Measurements from ENCODE around the gene VPS26C. TPM values are rescaled to one million over a fixed set of nuclear protein-coding genes. Genes with fewer than 3 reads are reported as not detected.

Gene VPS26C
- total RNA-seq, 1 donor from 2014 or later: 54.2 TPM

DNA sequence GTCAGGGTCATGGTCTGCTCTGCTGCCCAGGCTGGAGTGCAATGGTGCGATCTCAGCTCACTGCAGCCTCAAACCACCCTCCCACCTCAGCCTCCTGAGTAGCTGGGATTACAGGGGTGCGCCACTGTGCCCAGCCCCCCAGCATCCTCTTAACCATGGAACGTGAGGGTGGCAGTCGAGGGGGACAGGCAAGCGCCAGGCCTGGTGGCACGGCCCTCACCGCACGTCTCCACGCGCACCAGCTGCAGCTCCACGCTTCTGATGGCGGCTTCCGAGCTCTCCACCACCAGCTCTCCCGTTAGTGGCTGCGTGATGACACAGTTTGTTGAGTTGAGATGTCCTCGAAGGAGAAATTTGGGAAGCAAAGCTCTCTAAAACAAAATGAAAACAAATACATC is 39.1 kb downstream of the VPS26C start:
- no peak for DNase-seq
- Histone ChIP-seq H3K4me3 (no peak overlapping the region), H3K4me1 (no peaks in the 10 kb centered on the region), H3K9me3 (replicated peaks) (no peaks in the 10 kb centered on the region), H3K27me3 (ENCODE audit: low read depth) (no peaks in the 10 kb centered on the region), H3K27ac (replicated peaks) (no peak overlapping the region), H3K36me3 (peaks cover 95% of the 10 kb centered on the region)
- TF ChIP-seq, protein P1, sequence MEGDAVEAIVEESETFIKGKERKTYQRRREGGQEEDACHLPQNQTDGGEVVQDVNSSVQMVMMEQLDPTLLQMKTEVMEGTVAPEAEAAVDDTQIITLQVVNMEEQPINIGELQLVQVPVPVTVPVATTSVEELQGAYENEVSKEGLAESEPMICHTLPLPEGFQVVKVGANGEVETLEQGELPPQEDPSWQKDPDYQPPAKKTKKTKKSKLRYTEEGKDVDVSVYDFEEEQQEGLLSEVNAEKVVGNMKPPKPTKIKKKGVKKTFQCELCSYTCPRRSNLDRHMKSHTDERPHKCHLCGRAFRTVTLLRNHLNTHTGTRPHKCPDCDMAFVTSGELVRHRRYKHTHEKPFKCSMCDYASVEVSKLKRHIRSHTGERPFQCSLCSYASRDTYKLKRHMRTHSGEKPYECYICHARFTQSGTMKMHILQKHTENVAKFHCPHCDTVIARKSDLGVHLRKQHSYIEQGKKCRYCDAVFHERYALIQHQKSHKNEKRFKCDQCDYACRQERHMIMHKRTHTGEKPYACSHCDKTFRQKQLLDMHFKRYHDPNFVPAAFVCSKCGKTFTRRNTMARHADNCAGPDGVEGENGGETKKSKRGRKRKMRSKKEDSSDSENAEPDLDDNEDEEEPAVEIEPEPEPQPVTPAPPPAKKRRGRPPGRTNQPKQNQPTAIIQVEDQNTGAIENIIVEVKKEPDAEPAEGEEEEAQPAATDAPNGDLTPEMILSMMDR (IDR thresholded peaks at IDR 0.05; ENCODE audit: borderline replicate concordance): no peak
- intact Hi-C loops (cut with micrococcal nuclease): no loop called here

DNA sequence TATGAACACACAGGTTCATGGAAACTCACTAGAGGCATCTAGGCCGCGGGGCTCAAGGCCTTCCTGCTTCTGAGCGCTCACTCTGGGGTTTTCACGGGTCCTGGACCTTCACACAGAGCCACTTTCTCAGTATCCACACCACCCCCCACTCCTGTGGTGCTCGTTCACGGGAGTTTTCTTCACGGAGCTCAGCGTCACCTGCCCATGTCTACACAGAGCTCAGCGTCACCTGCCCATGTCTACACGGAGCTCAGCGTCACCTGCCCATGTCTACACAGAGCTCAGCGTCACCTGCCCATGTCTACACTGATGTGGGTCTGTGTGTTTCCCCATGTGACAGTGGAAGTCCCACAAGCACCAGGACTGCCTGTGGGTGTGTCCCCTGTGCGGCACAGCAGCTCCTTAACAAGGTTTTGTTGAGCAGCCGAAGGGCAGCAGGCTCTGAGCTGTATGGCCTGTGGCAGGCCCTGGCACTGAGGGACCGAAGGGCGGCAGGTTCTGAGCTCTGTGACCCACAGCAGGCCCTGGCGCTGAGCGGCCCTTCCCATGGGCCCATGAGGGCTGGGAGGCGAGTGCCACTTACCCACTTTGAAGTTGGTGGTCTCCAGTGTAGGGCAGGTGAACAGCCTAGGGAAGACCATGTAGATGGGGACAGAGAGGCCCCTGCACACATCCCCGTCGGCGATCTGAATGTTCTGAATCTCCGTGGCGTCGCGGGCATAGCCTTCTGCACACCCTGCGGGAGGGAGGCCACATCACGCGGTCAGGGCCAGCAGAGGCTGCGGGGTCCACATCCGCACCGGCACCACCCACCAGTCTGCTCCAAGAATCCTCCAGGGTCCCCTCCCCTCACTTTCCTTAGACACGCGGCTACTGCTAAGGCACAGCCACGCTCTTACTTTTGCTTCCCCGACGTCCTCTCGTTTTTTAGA is 39.8 kb downstream of the VPS26C start:
- intact Hi-C loops (cut with micrococcal nuclease): no loop called here
- Histone ChIP-seq H3K27me3 (ENCODE audit: low read depth) (no peaks in the 10 kb centered on the region), H3K36me3 (peaks cover 89% of the 10 kb centered on the region), H3K4me1 (no peaks in the 10 kb centered on the region), H3K9me3 (replicated peaks) (no peaks in the 10 kb centered on the region), H3K4me3 (no peak overlapping the region), H3K27ac (replicated peaks) (no peak overlapping the region)
- TF ChIP-seq, protein P1 (IDR thresholded peaks at IDR 0.05; ENCODE audit: borderline replicate concordance): no peak
- no peak for DNase-seq

DNA sequence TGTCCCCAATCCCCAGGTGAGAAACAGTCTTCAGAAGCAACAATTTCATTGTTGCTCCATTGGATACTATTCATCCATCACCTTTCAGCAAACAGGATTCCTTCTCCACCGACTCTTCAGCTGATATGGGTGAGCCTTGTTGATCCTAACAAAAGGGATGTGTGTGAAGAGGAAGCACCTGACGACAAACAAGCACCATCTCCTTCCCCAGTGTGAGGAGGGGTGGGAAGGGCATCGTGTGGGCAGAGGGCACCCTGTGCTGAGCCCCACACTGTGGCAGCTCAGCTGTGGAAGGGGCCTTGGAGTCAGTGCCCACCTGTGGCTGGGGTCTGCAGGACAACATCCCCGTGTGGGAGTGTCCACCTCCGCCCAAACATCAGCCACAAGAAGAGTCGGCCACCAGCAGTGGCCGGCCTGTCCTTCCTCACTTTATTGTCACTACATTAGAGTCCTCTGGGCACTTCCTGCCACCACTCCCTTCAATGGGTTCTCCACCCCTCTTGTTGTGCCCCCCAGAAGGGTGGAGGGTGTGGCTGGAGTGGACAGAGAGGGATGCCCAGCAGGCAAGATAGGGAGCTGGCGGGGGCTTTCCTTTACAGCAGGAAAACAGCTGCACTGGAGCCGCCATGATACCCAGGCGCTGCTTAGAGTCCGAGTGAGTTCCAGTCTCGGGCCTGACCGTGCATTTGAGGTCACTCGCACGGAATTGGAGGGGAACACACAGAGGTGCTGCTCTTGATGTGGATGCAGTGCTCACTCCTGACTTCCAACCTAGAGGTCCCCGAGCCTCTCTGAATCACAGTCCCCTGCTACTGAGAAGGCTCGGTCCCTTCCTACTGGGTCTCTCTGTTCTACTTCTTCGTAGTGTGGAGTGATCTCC is 40.9 kb downstream of the VPS26C start:
- peaks cover 78% of the 10 kb centered on the region for H3K36me3 ChIP-seq
- no peak overlapping the region for H3K4me3 ChIP-seq
- no peak for DNase-seq
- TF ChIP-seq, protein P1 (IDR thresholded peaks at IDR 0.05; ENCODE audit: borderline replicate concordance): no peak
- H3K9me3 ChIP-seq (replicated peaks): no peaks in the 10 kb centered on the region
- H3K4me1 ChIP-seq: peaks cover 4% of the 10 kb centered on the region
- intact Hi-C loops (cut with micrococcal nuclease): no loop called here
- no peak overlapping the region for H3K27ac ChIP-seq (replicated peaks)
- no peaks in the 10 kb centered on the region for H3K27me3 ChIP-seq (ENCODE audit: low read depth)

DNA sequence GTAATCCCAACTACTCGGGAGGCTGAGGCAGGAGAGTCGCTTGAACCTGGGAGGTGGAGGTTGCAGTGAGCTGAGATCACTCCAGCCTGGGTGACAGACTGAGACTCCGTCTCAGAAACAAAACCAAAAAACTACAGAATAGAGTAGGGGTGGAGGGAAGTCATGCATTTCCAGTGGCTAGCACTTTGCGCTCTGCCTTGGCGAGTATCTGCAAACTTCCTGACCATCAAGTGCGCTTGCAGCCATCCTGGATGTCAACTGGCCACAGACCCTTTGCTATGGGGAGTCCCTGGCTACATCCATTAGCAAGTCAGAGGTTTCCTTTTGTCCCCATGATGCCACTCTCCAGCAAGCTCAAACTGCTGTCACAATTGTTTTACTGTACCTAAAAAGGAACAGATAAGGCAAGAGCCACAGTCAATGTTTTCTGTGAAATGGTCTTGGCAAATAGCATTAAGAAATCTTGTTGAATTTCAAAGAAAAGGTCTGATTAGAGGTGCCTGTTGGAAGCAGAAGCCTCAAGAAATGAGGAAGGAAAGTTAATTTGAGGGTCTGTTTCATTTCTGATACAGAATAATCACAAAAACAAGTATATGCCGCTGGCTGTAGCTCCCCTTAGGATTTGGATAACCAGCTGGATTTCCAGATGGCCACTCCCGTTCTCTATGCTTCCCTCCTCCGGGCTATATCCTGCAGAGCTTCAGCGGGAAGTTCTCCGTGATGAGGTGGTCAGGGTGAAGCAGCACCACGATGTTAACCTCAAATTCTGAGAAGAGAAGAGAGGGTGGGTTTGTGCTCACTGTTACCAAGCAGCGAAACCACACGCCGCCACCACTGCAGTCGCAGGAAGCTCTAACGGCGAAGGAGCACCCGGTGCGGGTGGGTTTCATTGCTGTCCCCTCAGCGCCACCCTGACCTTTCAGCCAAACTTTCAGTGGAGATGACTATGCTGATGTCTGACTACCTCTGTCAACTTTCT is 42.0 kb downstream of the VPS26C start:
- peaks cover 12% of the 10 kb centered on the region for H3K4me1 ChIP-seq
- intact Hi-C loops (cut with micrococcal nuclease): no loop called here
- DNase-seq: no peak
- H3K4me3 ChIP-seq: no peak overlapping the region
- no peaks in the 10 kb centered on the region for H3K27me3 ChIP-seq (ENCODE audit: low read depth)
- no peak overlapping the region for H3K27ac ChIP-seq (replicated peaks)
- TF ChIP-seq, protein P1 (IDR thresholded peaks at IDR 0.05; ENCODE audit: borderline replicate concordance): no peak
- H3K36me3 ChIP-seq: peaks cover 68% of the 10 kb centered on the region
- H3K9me3 ChIP-seq (replicated peaks): no peaks in the 10 kb centered on the region
